NB4 (cell line): ENCODE results near the gene CBR3.

Experiments used
- CTCF ChIP-seq: IDR thresholded peaks from one replicate; pipeline ENCODE4 v1.5.1; 2012; ENCODE audit warnings: low read depth, low read length
- MAX ChIP-seq: IDR thresholded peaks from 2 replicates; pipeline ENCODE4 v1.6.1; 2011; ENCODE audit warnings: low read depth, low read length
- POLR2A ChIP-seq: IDR thresholded peaks from 2 replicates; pipeline ENCODE4 v1.6.1; 2011; ENCODE audit warnings: mild to moderate bottlenecking; ENCODE audit not compliant: insufficient read length; ENCODE audit errors: extremely low read depth

- TF ChIP-seq CTCF (no peak), POLR2A (no peak), MAX (no peak)
Measured at GRCh38 chr21:36186506-36187399, 51.9 kb downstream of the CBR3 start.
